Right atrium auricular region (tissue), 2 donors: ENCODE data around the gene SPSB2. TPM values are rescaled to one million over a fixed set of nuclear protein-coding genes. Genes with fewer than 3 reads are reported as not detected.

Experiments used
- DNase-seq: peaks from one replicate; pipeline ENCODE4 v3.0.0-alpha.2; 2019; ENCODE audit warnings: low spot score
- H3K27ac ChIP-seq, 2 donors: fragments of 200-600 bp; sonication (generic); 1 replicate in 1 of 2; 2 replicates in 1 of 2; pipeline ENCODE4 v1.5.1; 2016 to 2019
- H3K27me3 ChIP-seq, 2 donors: fragments of 200-600 bp; sonication (generic); one replicate each; pipeline versions ENCODE4 v1.5.1 to v1.6.0; 2017 to 2019
- H3K36me3 ChIP-seq: fragments of 200-600 bp; sonication (generic); one replicate; pipeline ENCODE4 v1.5.1; 2016
- H3K4me1 ChIP-seq, 2 donors: fragments of 200-600 bp; sonication (generic); one replicate each; pipeline versions ENCODE4 v1.5.1 to v1.6.0; 2017 to 2019
- H3K4me3 ChIP-seq, 2 donors: fragments of 200-600 bp; sonication (generic); 1 replicate in 1 of 2; 2 replicates in 1 of 2; pipeline ENCODE4 v1.5.1; 2017 to 2019; ENCODE audit warnings: mild to moderate bottlenecking in 1 of 2, moderate library complexity in 1 of 2
- H3K9me3 ChIP-seq, 2 donors: fragments of 200-600 bp; sonication (generic); one replicate each; pipeline ENCODE4 v1.5.1; 2019
- CTCF ChIP-seq, 2 donors: fragments of 200-600 bp; sonication (generic); IDR thresholded peaks; one replicate each; pipeline ENCODE4 v1.5.1; 2019; ENCODE audit warnings: antibody characterized with exemption in 2 of 2
- total RNA-seq, 2 donors: library from RNA; depleted of rRNA; stranded (reverse); fragments of >200 nt; gene quantifications; one replicate each; pipeline ENCODE4 v1.1.0, GENCODE V29; 2016

Gene SPSB2
- total RNA-seq, 2 donors from 2014 or later: 4.1 to 6.4 TPM

GRCh38 chr12:6837370-6838060 lies 35.6 kb downstream of the SPSB2 start:
- no peak for DNase-seq
- H3K36me3 ChIP-seq: peaks cover 55% of the 10 kb centered on the region
- no peak overlapping the region for H3K27ac ChIP-seq
- no peaks in the 10 kb centered on the region for H3K9me3 ChIP-seq
- peaks cover 0 to 10% of the 10 kb centered on the region in 2 donors for H3K4me1 ChIP-seq
- H3K4me3 ChIP-seq: no peak overlapping the region
- no peak for TF ChIP-seq CTCF (IDR thresholded peaks at IDR 0.05)
- H3K27me3 ChIP-seq: no peaks in the 10 kb centered on the region

- no peak for TF ChIP-seq CTCF (IDR thresholded peaks at IDR 0.05)
- no peak overlapping the region for H3K27ac ChIP-seq
- no peak overlapping the region for H3K4me3 ChIP-seq
- peaks cover 0 to 10% of the 10 kb centered on the region in 2 donors for H3K4me1 ChIP-seq
- no peak for DNase-seq
- H3K27me3 ChIP-seq: no peaks in the 10 kb centered on the region
- no peaks in the 10 kb centered on the region for H3K9me3 ChIP-seq
- H3K36me3 ChIP-seq: peaks cover 49% of the 10 kb centered on the region
These were observed 36.3 kb downstream of the SPSB2 start for GRCh38 chr12:6836851-6837250.

GRCh38 chr12:6834873-6835272 lies 38.2 kb downstream of the SPSB2 start:
- DNase-seq: no peak
- no peak overlapping the region for H3K27ac ChIP-seq
- H3K9me3 ChIP-seq: no peaks in the 10 kb centered on the region
- TF ChIP-seq CTCF (IDR thresholded peaks at IDR 0.05): no peak
- H3K27me3 ChIP-seq: no peaks in the 10 kb centered on the region
- H3K36me3 ChIP-seq: peaks cover 48% of the 10 kb centered on the region
- H3K4me3 ChIP-seq: no peak overlapping the region
- peaks cover 0 to 5% of the 10 kb centered on the region in 2 donors for H3K4me1 ChIP-seq

- Histone ChIP-seq H3K4me3 (peak overlapping the region; percentile 34 to 41), H3K27me3 (no peaks in the 10 kb centered on the region), H3K9me3 (no peaks in the 10 kb centered on the region), H3K4me1 (peaks cover 0 to 11% of the 10 kb centered on the region in 2 donors), H3K27ac (peak overlapping the region; percentile 65 to 85), H3K36me3 (peaks cover 42% of the 10 kb centered on the region)
- TF ChIP-seq CTCF (IDR thresholded peaks at IDR 0.05): no peak
- DNase-seq: no peak
These were observed 38.8 kb downstream of the SPSB2 start for GRCh38 chr12:6834254-6834653.

- peak overlapping the region; percentile 34 to 41 for H3K4me3 ChIP-seq
- H3K27ac ChIP-seq: peak overlapping the region; percentile 65 to 85
- no peak for TF ChIP-seq CTCF (IDR thresholded peaks at IDR 0.05)
- peaks cover 0 to 16% of the 10 kb centered on the region in 2 donors for H3K4me1 ChIP-seq
- H3K9me3 ChIP-seq: no peaks in the 10 kb centered on the region
- no peaks in the 10 kb centered on the region for H3K27me3 ChIP-seq
- DNase-seq: no peak
- peaks cover 33% of the 10 kb centered on the region for H3K36me3 ChIP-seq
These were observed 39.8 kb downstream of the SPSB2 start for GRCh38 chr12:6833189-6833890.
